HCT116 (cell line): ENCODE data around the gene SFXN3. TPM values are rescaled to one million over a fixed set of nuclear protein-coding genes. Genes with fewer than 3 reads are reported as not detected.

ENCODE experiments used
- ATAC-seq: fragments of 200-7000 bp; cut with Tn5 transposase; 2 replicates; pipeline ENCODE4 v1.9.1; 2020; ENCODE audit warnings: mild to moderate bottlenecking, moderate library complexity
- BruUV-seq: library from RNA; stranded (reverse); fragments of 400-500 nt; replicated peaks from 2 replicates; lab custom pipeline; 2021; lab: Mats Ljungman, UMichigan
- CTCF ChIA-PET: fragments of 300-600 bp; sonication (Branson Sonifier 250); formaldehyde crosslinking; loops from one replicate; lab custom pipeline; 2021; ENCODE audit warnings: antibody characterized with exemption; lab: Charles Lee
- POLR2A ChIA-PET: fragments of 300-600, 350-600 bp; sonication (Branson Sonifier 250); formaldehyde crosslinking; loops from one replicate; lab custom pipeline; 2021; ENCODE audit warnings: antibody characterized with exemption; lab: Charles Lee
- RAD21 ChIA-PET, 2 experiments: fragments of 300-600 bp; sonication (Branson Sonifier 250); formaldehyde crosslinking; loops; one replicate each; lab custom pipeline; 2023; ENCODE audit warnings: low total read pairs in 2 of 2; ENCODE audit not compliant: uncharacterized antibody in 2 of 2, unreplicated experiment in 2 of 2, low non-redundant PET in 1 of 2; lab: Charles Lee
- DNase-seq: peaks from one replicate; pipeline ENCODE4 v3.0.0-alpha.2; 2010; ENCODE audit warnings: low read depth, low spot score
- H2AFZ ChIP-seq: fragments of 200-600 bp; shearing (Covaris generic), sonication (generic); 2 replicates; pipeline ENCODE4 v1.6.1; 2017; ENCODE audit warnings: low read depth, mixed run types, mixed read lengths, antibody characterized with exemption, low read length; ENCODE audit not compliant: poor library complexity, severe bottlenecking
- H3K27ac ChIP-seq: 2 replicates; pipeline ENCODE4 v1.5.1; 2012; ENCODE audit warnings: low read depth, low read length
- H3K27me3 ChIP-seq: fragments of 200-600 bp; sonication (generic); 2 replicates; pipeline ENCODE4 v1.6.1; 2016; ENCODE audit warnings: mixed run types, low read length, mixed read lengths; ENCODE audit not compliant: insufficient read depth
- H3K36me3 ChIP-seq, 2 experiments: fragments of 200-500 bp in 1 of 2; fragments of 200-600 bp in 1 of 2; sonication (Bioruptor generic) in 1 of 2; sonication (generic) in 1 of 2; 2 replicates each; pipeline versions ENCODE4 v1.5.1 to v1.6.1; 2014 to 2016; ENCODE audit warnings: low read length in 2 of 2, inconsistent platforms in 1 of 2, mixed read lengths in 1 of 2, mixed run types in 1 of 2; ENCODE audit not compliant: insufficient read depth in 2 of 2, control insufficient read depth in 1 of 2
- H3K4me1 ChIP-seq, 2 experiments: fragments of 200-600 bp in 1 of 2; sonication (generic) in 1 of 2; 2 replicates each; pipeline versions ENCODE4 v1.5.1 to v1.6.1; 2012 to 2017; ENCODE audit warnings: low read length in 2 of 2, inconsistent platforms in 1 of 2, mild to moderate bottlenecking in 1 of 2, mixed read lengths in 1 of 2, mixed run types in 1 of 2, moderate library complexity in 1 of 2; ENCODE audit not compliant: insufficient read depth in 2 of 2, control insufficient read depth in 1 of 2
- H3K4me2 ChIP-seq: fragments of 200-600 bp; sonication (generic); 2 replicates; pipeline ENCODE4 v1.6.1; 2017; ENCODE audit warnings: mixed run types, low read length, mixed read lengths
- H3K4me3 ChIP-seq, 2 experiments: fragments of 200-600 bp in 1 of 2; sonication (generic) in 1 of 2; replicated peaks in 1 of 2; 2 replicates each; pipeline ENCODE4 v1.5.1; 2011 to 2016; ENCODE audit warnings: low read length in 2 of 2, control low read depth in 1 of 2, low read depth in 1 of 2, mild to moderate bottlenecking in 1 of 2, mixed read lengths in 1 of 2, mixed run types in 1 of 2
- H3K79me2 ChIP-seq: fragments of 200-600 bp; sonication (generic); 2 replicates; pipeline ENCODE4 v1.6.1; 2017; ENCODE audit warnings: mild to moderate bottlenecking, mixed run types, low read length, moderate library complexity, mixed read lengths; ENCODE audit not compliant: insufficient read depth
- H3K9ac ChIP-seq: fragments of 200-600 bp; sonication (generic); 2 replicates; pipeline ENCODE4 v1.6.1; 2016; ENCODE audit warnings: low read length, mixed read lengths
- H3K9me2 ChIP-seq: fragments of 200-600 bp; sonication (generic), shearing (Covaris generic); 2 replicates; pipeline ENCODE4 v1.6.1; 2017; ENCODE audit warnings: mixed run types, mild to moderate bottlenecking, moderate library complexity; ENCODE audit not compliant: insufficient read depth
- H3K9me3 ChIP-seq, 2 experiments: fragments of 200-500 bp in 1 of 2; fragments of 200-600 bp in 1 of 2; sonication (Bioruptor generic) in 1 of 2; sonication (generic) in 1 of 2; 2 replicates each; pipeline ENCODE4 v1.6.1; 2014 to 2017; ENCODE audit warnings: low read length in 2 of 2, mixed read lengths in 2 of 2, inconsistent platforms in 1 of 2, low read depth in 1 of 2, mild to moderate bottlenecking in 1 of 2, mixed run types in 1 of 2, moderate library complexity in 1 of 2; ENCODE audit not compliant: control insufficient read depth in 1 of 2, insufficient read depth in 1 of 2
- H4K20me1 ChIP-seq: fragments of 200-600 bp; sonication (generic), shearing (Covaris generic); 2 replicates; pipeline ENCODE4 v1.6.1; 2017; ENCODE audit warnings: mixed run types, mild to moderate bottlenecking, moderate library complexity; ENCODE audit not compliant: insufficient read depth
- EGR1 ChIP-seq: IDR thresholded peaks from 2 replicates; pipeline ENCODE4 v1.6.1; 2012; ENCODE audit warnings: low read depth
- ELF1 ChIP-seq: IDR thresholded peaks from 2 replicates; pipeline ENCODE4 v1.6.1; 2012; ENCODE audit warnings: low read depth, borderline replicate concordance
- EZH2phosphoT487 ChIP-seq: fragments of 200-600 bp; IDR thresholded peaks from 2 replicates; pipeline ENCODE4 v1.6.1; 2018; ENCODE audit warnings: antibody characterized with exemption, borderline replicate concordance
- FOSL1 ChIP-seq: IDR thresholded peaks from 2 replicates; pipeline ENCODE4 v1.6.1; 2012; ENCODE audit warnings: low read depth
- POLR2AphosphoS5 ChIP-seq: IDR thresholded peaks from 2 replicates; pipeline ENCODE4 v1.6.1; 2011; ENCODE audit warnings: mild to moderate bottlenecking, low read depth, low read length, moderate library complexity
- RAD21 ChIP-seq: IDR thresholded peaks from 2 replicates; pipeline ENCODE4 v1.6.1; 2012; ENCODE audit warnings: low read depth, mild to moderate bottlenecking
- SIN3A ChIP-seq: IDR thresholded peaks from 2 replicates; pipeline ENCODE4 v1.6.1; 2012; ENCODE audit warnings: low read depth
- TCF7L2 ChIP-seq: IDR thresholded peaks from 2 replicates; pipeline ENCODE4 v1.7.0; 2011; ENCODE audit warnings: borderline replicate concordance, inconsistent platforms; ENCODE audit not compliant: insufficient read depth, insufficient read length; ENCODE audit errors: extremely low read depth
- YY1 ChIP-seq: IDR thresholded peaks from 2 replicates; pipeline ENCODE4 v1.6.1; 2011; ENCODE audit warnings: low read length, low read depth, moderate library complexity, mild to moderate bottlenecking; ENCODE audit not compliant: insufficient replicate concordance; ENCODE audit errors: extremely low read depth
- ZFX ChIP-seq: fragments of 450-650 bp; IDR thresholded peaks from 2 replicates; pipeline ENCODE4 v1.6.1; 2017
- intact Hi-C: fragments of 100-400 bp; cut with micrococcal nuclease; formaldehyde crosslinking; loops from 2 replicates; pipeline ENCODE4 v1.10.0; 2022
- total RNA-seq: library from RNA; stranded (reverse); gene quantifications from one replicate; pipeline ENCODE4 v1.2.1, GENCODE V29; 2021; ENCODE audit not compliant: unreplicated experiment
- TF ChIP-seq, protein P1 (sequence below), 3 experiments: fragments of 200-600 bp in 1 of 3; sonication (generic) in 1 of 3; IDR thresholded peaks in 2 of 3; conservative IDR thresholded peaks in 1 of 3; 2 replicates each; pipeline ENCODE4 v1.5.1; 2012 to 2017; ENCODE audit warnings: low read depth in 2 of 3, low read length in 2 of 3, antibody characterized with exemption in 1 of 3, borderline replicate concordance in 1 of 3, control low read depth in 1 of 3, mild to moderate bottlenecking in 1 of 3, mixed read lengths in 1 of 3, mixed run types in 1 of 3, moderate library complexity in 1 of 3; ENCODE audit not compliant: insufficient read depth in 1 of 3
- TF ChIP-seq, protein P2 (sequence below): IDR thresholded peaks from 2 replicates; pipeline ENCODE4 v1.6.1; 2012
- TF ChIP-seq, protein P3 (sequence below): IDR thresholded peaks from 2 replicates; pipeline ENCODE4 v1.6.1; 2011; ENCODE audit warnings: mild to moderate bottlenecking, low read length, moderate library complexity; ENCODE audit not compliant: insufficient replicate concordance; ENCODE audit errors: extremely low read depth
- TF ChIP-seq, protein P4 (sequence below): IDR thresholded peaks from 2 replicates; pipeline ENCODE4 v1.6.1; 2012

Gene SFXN3
- total RNA-seq, 1 experiment from 2014 or later, result 52.5 TPM

DNA sequence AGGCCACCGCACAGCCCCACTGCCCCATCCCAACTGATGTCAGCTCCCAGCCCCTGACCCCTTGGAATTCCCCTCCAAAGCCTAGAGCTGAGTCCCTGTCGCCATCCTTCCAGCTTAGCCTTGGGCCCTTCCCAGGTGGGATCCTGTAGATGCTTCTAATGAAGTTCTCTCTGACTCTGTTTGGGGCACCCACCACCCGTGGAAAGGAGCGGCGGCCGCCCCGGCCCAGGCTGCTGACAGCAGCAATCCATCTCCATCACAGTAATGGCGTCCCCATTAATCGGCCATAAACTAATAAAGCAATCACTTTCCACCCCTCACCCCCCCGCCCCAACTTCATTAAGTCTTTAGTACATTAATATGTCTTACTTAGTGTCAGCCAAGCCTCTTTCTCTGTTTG is 56.3 kb downstream of the SFXN3 start:
- BruUV-seq, result no TSS peak
- H3K4me2 ChIP-seq, result no peak overlapping the region
- no peak for ATAC-seq
- DNase-seq, result no peak
- ChIA-PET POLR2A (no interaction called here), RAD21 (no interaction called here), CTCF (interaction anchor here (1.2 to 5.5 kb wide), 2 partner anchors 9 to 13 kb away, joined by 5 to 31 read pairs; no protein-coding TSS in a partner anchor)
- no peak overlapping the region for H3K27ac ChIP-seq
- no peaks in the 10 kb centered on the region for H3K9me3 ChIP-seq
- H2AFZ ChIP-seq, result no peak overlapping the region
- H3K4me3 ChIP-seq, result no peak overlapping the region
- no peaks in the 10 kb centered on the region for H3K79me2 ChIP-seq
- no peaks in the 10 kb centered on the region for H3K9me2 ChIP-seq
- H3K36me3 ChIP-seq, result no peaks in the 10 kb centered on the region
- intact Hi-C loops, result no loop called here
- no peak for TF ChIP-seq YY1
- TF ChIP-seq, protein P1, sequence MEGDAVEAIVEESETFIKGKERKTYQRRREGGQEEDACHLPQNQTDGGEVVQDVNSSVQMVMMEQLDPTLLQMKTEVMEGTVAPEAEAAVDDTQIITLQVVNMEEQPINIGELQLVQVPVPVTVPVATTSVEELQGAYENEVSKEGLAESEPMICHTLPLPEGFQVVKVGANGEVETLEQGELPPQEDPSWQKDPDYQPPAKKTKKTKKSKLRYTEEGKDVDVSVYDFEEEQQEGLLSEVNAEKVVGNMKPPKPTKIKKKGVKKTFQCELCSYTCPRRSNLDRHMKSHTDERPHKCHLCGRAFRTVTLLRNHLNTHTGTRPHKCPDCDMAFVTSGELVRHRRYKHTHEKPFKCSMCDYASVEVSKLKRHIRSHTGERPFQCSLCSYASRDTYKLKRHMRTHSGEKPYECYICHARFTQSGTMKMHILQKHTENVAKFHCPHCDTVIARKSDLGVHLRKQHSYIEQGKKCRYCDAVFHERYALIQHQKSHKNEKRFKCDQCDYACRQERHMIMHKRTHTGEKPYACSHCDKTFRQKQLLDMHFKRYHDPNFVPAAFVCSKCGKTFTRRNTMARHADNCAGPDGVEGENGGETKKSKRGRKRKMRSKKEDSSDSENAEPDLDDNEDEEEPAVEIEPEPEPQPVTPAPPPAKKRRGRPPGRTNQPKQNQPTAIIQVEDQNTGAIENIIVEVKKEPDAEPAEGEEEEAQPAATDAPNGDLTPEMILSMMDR (IDR thresholded peaks at IDR 0.05 in 2 of 3, conservative IDR thresholded peaks at IDR 0.05 in 1 of 3; ENCODE audit: borderline replicate concordance in 1 of 3, insufficient read depth in 1 of 3, low read depth in 2 of 3, low read length in 2 of 3), result no peak
- no peaks in the 10 kb centered on the region for H4K20me1 ChIP-seq
- no peak overlapping the region for H3K9ac ChIP-seq
- H3K27me3 ChIP-seq, result peaks cover 29% of the 10 kb centered on the region; the same call in 1 of the 2 replicates
- peaks cover 6 to 20% of the 10 kb centered on the region in 2 experiments; a peak in 3 of 4 replicates for H3K4me1 ChIP-seq

DNA sequence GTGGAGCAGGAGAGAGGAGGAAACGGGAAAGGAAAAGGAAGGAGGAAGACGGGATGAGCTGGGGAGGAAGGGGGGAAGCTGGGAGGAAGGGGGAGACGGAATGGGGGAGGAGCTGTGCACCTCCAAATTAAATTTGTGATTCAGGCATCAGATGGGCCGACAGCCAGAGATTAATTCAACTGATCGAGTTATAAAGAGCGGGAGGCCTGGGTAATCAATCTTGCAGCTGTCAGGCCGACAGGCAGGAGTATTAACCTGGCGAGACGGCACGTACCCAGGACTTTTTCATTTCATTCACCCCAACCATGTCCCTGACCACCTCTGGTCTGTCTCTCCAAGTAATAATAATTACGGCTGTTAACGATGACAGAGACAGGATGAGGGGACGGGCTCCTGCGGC is 56.9 kb downstream of the SFXN3 start:
- DNase-seq (no peak), ATAC-seq (no peak)
- CTCF ChIA-PET, result interaction anchor here (5.5 kb wide), 1 partner anchor 9 kb away, joined by 31 read pairs; no protein-coding TSS in a partner anchor
- Histone ChIP-seq H3K36me3 (no peaks in the 10 kb centered on the region), H2AFZ (no peak overlapping the region), H4K20me1 (no peaks in the 10 kb centered on the region), H3K27ac (no peak overlapping the region), H3K4me3 (no peak overlapping the region), H3K4me1 (peaks cover 6 to 20% of the 10 kb centered on the region in 2 experiments; a peak in 3 of 4 replicates), H3K9me3 (no peaks in the 10 kb centered on the region), H3K4me2 (no peak overlapping the region), H3K9ac (no peak overlapping the region), H3K27me3 (peaks cover 23% of the 10 kb centered on the region; the same call in 1 of the 2 replicates), H3K79me2 (no peaks in the 10 kb centered on the region), H3K9me2 (no peaks in the 10 kb centered on the region)
- no TSS peak for BruUV-seq
- POLR2A ChIA-PET, result no interaction called here
- intact Hi-C loops, result no loop called here
- RAD21 ChIA-PET, result no interaction called here
- TF ChIP-seq, protein P2, sequence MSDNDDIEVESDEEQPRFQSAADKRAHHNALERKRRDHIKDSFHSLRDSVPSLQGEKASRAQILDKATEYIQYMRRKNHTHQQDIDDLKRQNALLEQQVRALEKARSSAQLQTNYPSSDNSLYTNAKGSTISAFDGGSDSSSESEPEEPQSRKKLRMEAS, result no peak
- TF ChIP-seq EGR1 (no peak), ZFX (no peak), FOSL1 (no peak), SIN3A (no peak), RAD21 (no peak), ELF1 (no peak), TCF7L2 (no peak), POLR2AphosphoS5 (no peak), EZH2phosphoT487 (no peak)
- TF ChIP-seq, protein P3, sequence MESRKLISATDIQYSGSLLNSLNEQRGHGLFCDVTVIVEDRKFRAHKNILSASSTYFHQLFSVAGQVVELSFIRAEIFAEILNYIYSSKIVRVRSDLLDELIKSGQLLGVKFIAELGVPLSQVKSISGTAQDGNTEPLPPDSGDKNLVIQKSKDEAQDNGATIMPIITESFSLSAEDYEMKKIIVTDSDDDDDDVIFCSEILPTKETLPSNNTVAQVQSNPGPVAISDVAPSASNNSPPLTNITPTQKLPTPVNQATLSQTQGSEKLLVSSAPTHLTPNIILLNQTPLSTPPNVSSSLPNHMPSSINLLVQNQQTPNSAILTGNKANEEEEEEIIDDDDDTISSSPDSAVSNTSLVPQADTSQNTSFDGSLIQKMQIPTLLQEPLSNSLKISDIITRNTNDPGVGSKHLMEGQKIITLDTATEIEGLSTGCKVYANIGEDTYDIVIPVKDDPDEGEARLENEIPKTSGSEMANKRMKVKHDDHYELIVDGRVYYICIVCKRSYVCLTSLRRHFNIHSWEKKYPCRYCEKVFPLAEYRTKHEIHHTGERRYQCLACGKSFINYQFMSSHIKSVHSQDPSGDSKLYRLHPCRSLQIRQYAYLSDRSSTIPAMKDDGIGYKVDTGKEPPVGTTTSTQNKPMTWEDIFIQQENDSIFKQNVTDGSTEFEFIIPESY, result no peak
- TF ChIP-seq, protein P4, sequence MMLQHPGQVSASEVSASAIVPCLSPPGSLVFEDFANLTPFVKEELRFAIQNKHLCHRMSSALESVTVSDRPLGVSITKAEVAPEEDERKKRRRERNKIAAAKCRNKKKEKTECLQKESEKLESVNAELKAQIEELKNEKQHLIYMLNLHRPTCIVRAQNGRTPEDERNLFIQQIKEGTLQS, result no peak
